HL-60/S4 treated with phorbol 12-myristate 13-acetate at 8.2 ng/mL for 4 days and 3 days (cell line): ENCODE data around the gene RAB10.
"Not testable (repeated sequence)": the region's sequence is repeated elsewhere in the genome, so short reads cannot be mapped to it uniquely, and the experiment has no call there.

ENCODE experiments used
- in situ Hi-C: fragments of 300-500 bp; cut with MboI; formaldehyde crosslinking; loops from 2 replicates; pipeline ENCODE4 v1.15.0; 2022; ENCODE audit warnings: low sequenced_read_pairs

Gene RAB10

GRCh38 chr2:26086779-26087178 lies 52.9 kb downstream of the RAB10 start:
- in situ Hi-C loops, result no loop called here

GRCh38 chr2:26088038-26088643 lies 54.3 kb downstream of the RAB10 start:
- in situ Hi-C loops, result no loop called here

- in situ Hi-C loops, result not testable (repeated sequence)
These were observed 55.0 kb downstream of the RAB10 start for GRCh38 chr2:26088931-26089330.

GRCh38 chr2:26089337-26089736 lies 55.5 kb downstream of the RAB10 start:
- in situ Hi-C loops, result no loop called here

- in situ Hi-C loops, result no loop called here
These were observed 61.9 kb downstream of the RAB10 start for GRCh38 chr2:26095758-26096157.

- in situ Hi-C loops, result no loop called here
These were observed 66.0 kb downstream of the RAB10 start for GRCh38 chr2:26099933-26100332.

GRCh38 chr2:26100384-26100783 lies 66.5 kb downstream of the RAB10 start:
- in situ Hi-C loops, result no loop called here

- in situ Hi-C loops, result no loop called here
These were observed 69.9 kb downstream of the RAB10 start for GRCh38 chr2:26103752-26104151.

GRCh38 chr2:26108701-26109100 lies 74.8 kb downstream of the RAB10 start:
- in situ Hi-C loops, result not testable (repeated sequence)

- in situ Hi-C loops, result no loop called here
These were observed 78.3 kb downstream of the RAB10 start for GRCh38 chr2:26112201-26112600.

GRCh38 chr2:26114151-26114550 lies 80.3 kb downstream of the RAB10 start:
- in situ Hi-C loops, result no loop called here

GRCh38 chr2:26118682-26119081 lies 84.8 kb downstream of the RAB10 start:
- in situ Hi-C loops, result no loop called here

- in situ Hi-C loops, result no loop called here
These were observed 85.6 kb downstream of the RAB10 start for GRCh38 chr2:26119521-26119920.

GRCh38 chr2:26122630-26123029 lies 88.7 kb downstream of the RAB10 start:
- in situ Hi-C loops, result no loop called here

GRCh38 chr2:26123426-26123825 lies 89.5 kb downstream of the RAB10 start:
- in situ Hi-C loops, result no loop called here

GRCh38 chr2:26126074-26126473 lies 92.2 kb downstream of the RAB10 start:
- in situ Hi-C loops, result no loop called here

- in situ Hi-C loops, result no loop called here
These were observed 94.3 kb downstream of the RAB10 start for GRCh38 chr2:26128176-26128575.

- in situ Hi-C loops, result no loop called here
These were observed 96.9 kb downstream of the RAB10 start for GRCh38 chr2:26130763-26131162.

GRCh38 chr2:26136451-26136850 lies 102.6 kb downstream of the RAB10 start:
- in situ Hi-C loops, result no loop called here

- in situ Hi-C loops, result loop anchor here (10.0 kb wide), 1 partner anchor 145 kb away; no protein-coding TSS in a partner anchor
These were observed 105.6 kb downstream of the RAB10 start for GRCh38 chr2:26139269-26140183.

- in situ Hi-C loops, result loop anchor here (10.0 kb wide), 1 partner anchor 146 kb away; no protein-coding TSS in a partner anchor
These were observed 107.4 kb downstream of the RAB10 start for GRCh38 chr2:26141145-26141769.

- in situ Hi-C loops, result loop anchor here (10.0 kb wide), 1 partner anchor 149 kb away; no protein-coding TSS in a partner anchor
These were observed 110.1 kb downstream of the RAB10 start for GRCh38 chr2:26144031-26144430.
